HL-60 (cell line): ENCODE results near the gene PHPT1.

Source experiments
- DNase-seq, 2 experiments: peaks; one replicate each; pipeline ENCODE4 v3.0.0-alpha.2; 2010 to 2020; ENCODE audit warnings: low read depth in 1 of 2, low spot score in 1 of 2
- H3K27ac ChIP-seq: fragments of 250-450 bp; sonication (Bioruptor Pico); replicated peaks from 2 replicates; pipeline ENCODE4 v1.5.1; 2020; ENCODE audit warnings: mild to moderate bottlenecking, moderate library complexity
- H3K27me3 ChIP-seq: fragments of 250-450 bp; sonication (Bioruptor Pico); 2 replicates; pipeline ENCODE4 v1.5.1; 2021; ENCODE audit warnings: mild to moderate bottlenecking, moderate library complexity; ENCODE audit not compliant: insufficient read depth, poor library complexity, severe bottlenecking
- H3K4me3 ChIP-seq: replicated peaks from 2 replicates; pipeline ENCODE4 v1.5.1; 2011; ENCODE audit warnings: mild to moderate bottlenecking, control low read depth, low read length; ENCODE audit not compliant: insufficient read depth
- CTCF ChIP-seq: IDR thresholded peaks from one replicate; pipeline ENCODE4 v1.5.1; 2011; ENCODE audit warnings: low read length, control low read depth, inconsistent platforms; ENCODE audit not compliant: insufficient read depth
- GABPA ChIP-seq: IDR thresholded peaks from 2 replicates; pipeline ENCODE4 v1.6.1; 2012; ENCODE audit warnings: low read depth
- POLR2AphosphoS5 ChIP-seq: IDR thresholded peaks from 2 replicates; pipeline ENCODE4 v1.6.1; 2012; ENCODE audit warnings: low read depth
- REST ChIP-seq: IDR thresholded peaks from 2 replicates; pipeline ENCODE4 v1.6.1; 2012; ENCODE audit warnings: low read depth; ENCODE audit not compliant: insufficient replicate concordance
- SPI1 ChIP-seq: IDR thresholded peaks from 2 replicates; pipeline ENCODE4 v1.6.1; 2012; ENCODE audit warnings: low read depth, mild to moderate bottlenecking, borderline replicate concordance

The PHPT1 gene

GRCh38 chr9:136838314-136839228, 10.6 kb upstream of the PHPT1 start:
- no peak for DNase-seq
- TF ChIP-seq POLR2AphosphoS5 (no peak), GABPA (no peak), REST (no peak), CTCF (no peak), SPI1 (no peak)
- no peaks in the 10 kb centered on the region for H3K27me3 ChIP-seq
- H3K27ac ChIP-seq, result no peak overlapping the region
- H3K4me3 ChIP-seq, result no peak overlapping the region

- Histone ChIP-seq H3K27ac (no peak overlapping the region), H3K4me3 (no peak overlapping the region), H3K27me3 (peaks cover 5% of the 10 kb centered on the region)
- TF ChIP-seq SPI1 (no peak), CTCF (no peak), POLR2AphosphoS5 (no peak), GABPA (no peak), REST (no peak)
- no peak for DNase-seq
Measured at GRCh38 chr9:136839229-136840139, 9.7 kb upstream of the PHPT1 start.

- H3K27ac ChIP-seq, result no peak overlapping the region
- TF ChIP-seq REST (no peak), POLR2AphosphoS5 (no peak), SPI1 (no peak), GABPA (no peak), CTCF (no peak)
Measured at GRCh38 chr9:136840140-136840876, 8.9 kb upstream of the PHPT1 start.

More at GRCh38 chr9:136840140-136840876, 8.9 kb upstream of the PHPT1 start:
- DNase-seq, result no peak
- peaks cover 6% of the 10 kb centered on the region for H3K27me3 ChIP-seq
- no peak overlapping the region for H3K4me3 ChIP-seq
